Activated CD4-positive, alpha-beta T cell treated with anti-CD3 and anti-CD28 coated beads, Interleukin-10, Interleukin-2, amounts not matched to agents 100 ng/mL and 50 ng/mL, durations not matched to agents 16 hours and 8 hours (primary cell): Measurements from ENCODE around the gene KCNMA1.

Source experiments
- DNase-seq: peaks from one replicate; pipeline ENCODE4 v3.0.0-alpha.2; 2020

Gene KCNMA1

DNA sequence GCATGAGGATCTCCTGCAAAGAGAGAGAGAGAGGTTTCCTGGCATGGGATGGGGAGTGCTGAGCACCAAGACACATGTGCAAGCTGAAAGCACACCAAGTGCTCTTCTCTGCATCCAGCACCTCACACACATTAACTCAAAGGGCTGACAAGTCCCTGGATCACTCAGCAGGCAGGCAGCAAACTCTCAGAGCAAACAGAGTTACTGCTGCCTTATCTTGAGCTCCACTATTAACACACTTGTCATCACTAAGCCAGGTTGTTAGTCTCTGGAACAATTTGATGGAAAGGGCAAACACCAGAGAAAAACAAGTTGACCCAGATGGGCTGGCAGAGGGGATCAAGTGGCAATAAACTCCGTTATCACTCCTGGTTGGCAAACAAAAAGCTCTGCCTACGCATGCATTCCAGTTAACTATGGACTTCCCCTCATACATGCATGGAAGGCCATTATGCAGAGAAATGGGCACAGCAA is 349.9 kb downstream of the KCNMA1 start:
- no peak for DNase-seq

DNA sequence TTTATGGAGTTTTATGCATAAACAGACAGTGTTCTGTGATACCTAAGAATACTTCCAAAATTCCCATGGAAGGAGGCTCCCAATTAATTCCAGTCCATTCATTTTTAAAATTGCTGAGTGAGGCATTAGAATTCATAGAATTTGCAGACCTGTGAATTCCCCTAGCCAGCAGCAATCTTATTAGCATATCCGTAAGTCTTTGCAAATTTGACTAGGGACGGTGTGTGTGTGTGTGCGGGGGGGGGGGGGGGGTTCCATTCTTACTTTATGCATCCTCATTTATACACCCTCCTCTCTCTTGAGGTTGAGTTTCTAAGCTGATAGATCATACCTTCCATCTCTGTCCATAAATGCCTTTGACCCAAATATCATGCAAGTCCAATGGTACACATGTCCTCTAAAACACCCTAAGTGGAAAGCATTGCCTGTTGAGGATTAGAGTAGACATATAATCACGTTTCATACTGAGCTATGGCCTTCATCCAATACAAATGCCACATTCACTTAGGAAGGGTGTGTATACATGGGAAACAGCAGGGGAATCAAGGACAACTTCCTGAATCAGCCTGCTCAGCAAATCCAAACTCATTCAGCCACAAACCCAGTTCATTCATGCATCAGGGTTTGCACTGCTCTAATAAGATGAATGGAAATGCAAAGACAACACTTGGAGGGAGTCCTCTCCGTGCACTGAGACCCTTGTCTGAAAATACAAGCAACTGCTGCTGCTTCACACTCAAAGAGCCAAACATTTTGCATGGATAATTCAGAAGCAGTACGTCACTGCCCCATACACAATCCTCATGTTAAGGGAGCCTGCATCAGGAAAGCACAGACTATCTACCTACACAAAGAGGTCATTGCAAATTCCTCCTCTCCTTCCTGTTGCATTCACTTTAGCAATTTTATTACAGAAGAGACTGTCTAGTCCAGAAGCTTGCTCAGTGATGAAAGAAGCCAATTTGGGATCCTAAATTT is 350.8 kb downstream of the KCNMA1 start:
- DNase-seq = no peak

DNA sequence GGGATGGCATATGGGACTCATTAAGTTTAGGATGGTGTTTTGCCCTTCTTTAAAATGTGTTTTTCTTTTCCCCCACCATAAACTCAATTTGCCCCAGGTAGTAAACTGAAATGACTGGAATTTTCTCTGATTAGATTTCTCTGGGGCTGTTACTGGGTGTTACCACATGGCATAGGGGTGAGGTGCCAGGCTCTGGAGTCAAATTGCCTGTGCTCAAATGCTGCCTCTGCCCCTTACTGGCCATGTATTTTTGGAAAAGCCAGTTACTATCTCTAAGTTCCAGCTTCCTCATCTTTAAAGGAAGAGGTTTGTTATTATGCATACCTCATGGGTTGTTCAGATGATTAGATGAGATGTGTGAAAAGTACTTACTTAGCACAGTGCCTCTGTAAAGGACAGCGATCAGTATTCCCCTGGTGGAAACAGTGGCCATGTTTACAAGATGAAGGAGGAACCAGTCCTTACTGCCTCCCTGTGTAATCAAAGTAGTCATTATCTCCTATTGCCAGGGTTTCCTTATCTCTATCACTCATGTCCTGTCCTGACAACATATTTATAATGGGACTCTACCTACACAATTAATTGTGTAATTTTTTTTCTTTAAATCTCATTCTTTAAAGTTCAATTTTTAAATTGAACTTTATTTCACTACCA is 352.0 kb downstream of the KCNMA1 start:
- DNase-seq = no peak

DNA sequence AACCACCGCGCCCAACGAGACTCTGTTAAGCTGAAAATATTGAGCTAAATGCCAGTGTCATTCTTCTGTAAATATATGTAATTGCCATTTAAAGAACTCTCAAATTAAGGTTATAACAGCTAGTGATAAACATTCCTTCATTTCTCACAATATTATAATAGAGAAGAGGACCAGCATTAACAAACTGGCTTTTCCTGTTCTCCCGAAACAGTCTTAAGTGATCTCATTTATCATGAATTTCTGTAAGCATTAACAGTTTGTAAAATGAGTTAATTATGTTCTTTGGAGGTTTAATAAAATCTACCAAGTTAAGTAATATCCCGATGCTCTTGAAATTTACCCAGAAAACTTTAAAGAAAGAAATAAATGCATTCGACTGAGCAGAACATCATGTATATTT is 352.8 kb downstream of the KCNMA1 start:
- no peak for DNase-seq

DNA sequence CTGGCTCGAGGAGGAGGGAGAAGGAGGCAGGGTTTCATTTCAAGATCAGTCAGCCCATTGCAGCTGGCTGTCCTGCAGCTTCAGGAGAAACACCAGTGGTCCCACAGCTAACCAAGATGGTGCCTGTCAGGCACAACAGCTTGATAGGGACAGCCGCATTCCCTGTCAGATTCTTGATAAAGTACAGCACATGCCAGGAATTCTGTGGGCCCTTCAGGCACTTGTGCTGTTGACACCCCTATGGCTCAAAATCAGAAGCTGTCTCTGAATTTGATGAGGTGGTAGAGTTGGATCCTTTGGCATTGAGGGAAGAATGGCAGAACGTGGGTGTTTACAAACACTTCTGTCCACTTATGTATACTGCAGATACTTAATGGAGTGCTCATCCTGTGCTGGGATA is 354.3 kb downstream of the KCNMA1 start:
- DNase-seq = no peak

DNA sequence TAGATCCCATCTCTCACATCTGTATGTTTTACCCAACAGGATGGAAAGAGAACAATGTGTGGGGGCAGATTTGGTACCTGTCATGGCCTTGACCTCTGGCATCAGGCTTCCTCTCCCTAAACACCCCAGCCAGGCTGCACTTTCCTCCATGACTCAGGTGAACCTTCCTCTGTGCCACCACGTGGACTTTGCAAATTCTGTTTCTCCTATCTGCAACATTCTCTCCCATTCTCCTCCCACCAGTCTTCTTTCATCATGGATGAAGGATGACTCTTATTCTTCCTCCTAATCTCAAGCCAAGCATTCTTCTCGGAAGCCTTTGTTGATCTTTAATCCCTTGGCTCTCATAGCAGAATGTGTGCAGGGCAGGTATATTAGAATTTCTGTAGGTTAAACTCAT is 355.4 kb downstream of the KCNMA1 start:
- DNase-seq = no peak

DNA sequence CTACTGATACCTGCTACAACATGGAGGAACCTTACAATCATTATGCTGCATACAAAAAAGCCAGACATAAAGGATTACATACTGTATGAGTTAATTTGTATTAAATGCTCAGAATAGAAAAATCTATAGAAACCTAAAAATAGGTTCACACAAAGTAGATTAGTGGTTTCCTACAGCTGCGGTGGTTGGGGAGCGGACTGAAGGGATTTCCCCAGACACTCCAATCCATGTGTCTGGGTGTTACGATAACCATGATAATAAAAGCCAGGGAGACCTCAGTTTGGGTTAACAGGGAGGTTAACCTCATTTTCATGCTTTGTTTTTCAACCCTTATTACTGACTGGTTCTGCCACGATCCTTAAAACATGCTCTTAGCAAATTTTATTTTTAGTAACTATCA is 355.9 kb downstream of the KCNMA1 start:
- no peak for DNase-seq

DNA sequence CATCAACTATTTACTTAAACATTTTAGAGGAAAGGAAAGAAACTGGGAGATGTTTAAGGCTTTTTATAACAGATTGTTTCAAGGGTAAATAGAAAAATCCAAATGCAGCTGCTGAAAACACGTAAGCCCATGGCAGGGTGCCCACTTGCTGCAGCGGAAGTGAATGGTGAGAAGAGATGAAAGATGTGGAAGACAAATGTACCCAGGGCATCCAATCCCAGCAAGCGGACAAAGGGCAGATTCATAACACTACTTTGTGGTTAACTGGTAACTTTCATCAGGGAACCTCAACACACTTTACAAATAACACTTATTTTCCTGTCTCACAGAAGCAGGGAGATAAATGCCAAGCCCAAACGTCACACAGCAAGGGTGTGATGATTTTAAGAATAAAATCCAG is 358.4 kb downstream of the KCNMA1 start:
- DNase-seq = peak; percentile 21

DNA sequence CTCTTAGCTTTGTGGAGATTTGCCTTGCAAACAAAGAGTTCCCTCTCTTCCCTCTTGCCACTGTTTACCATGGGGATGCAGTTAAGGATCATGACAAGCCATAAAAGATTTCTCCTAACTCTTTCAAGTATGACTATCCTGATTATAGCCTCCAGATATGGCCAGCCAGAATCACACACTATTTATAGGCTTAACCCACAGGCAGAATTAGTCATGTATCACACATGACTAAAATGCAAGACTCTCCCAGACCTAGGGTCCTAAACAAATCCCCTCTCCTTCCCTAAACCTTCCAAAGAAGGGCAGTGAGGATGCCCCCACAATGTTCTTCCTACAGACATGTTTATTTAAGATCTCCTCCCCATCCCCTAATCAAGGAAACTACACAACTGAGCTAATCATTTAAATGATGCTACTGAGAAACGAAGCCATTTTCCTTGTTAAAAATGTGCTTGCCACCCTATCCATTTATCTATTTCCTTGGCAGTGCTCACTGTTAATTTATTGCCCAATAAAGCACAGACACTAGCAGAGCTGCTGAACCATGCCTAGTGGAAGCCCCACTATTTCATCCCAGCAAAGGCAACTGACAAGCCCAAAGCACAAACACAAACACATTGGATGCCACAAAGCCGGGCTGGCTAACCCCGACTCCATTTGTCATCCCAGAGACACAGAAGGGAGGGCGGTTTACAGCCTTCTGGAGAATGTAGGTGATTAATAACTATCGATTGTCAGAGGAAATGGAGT is 363.4 kb downstream of the KCNMA1 start:
- DNase-seq = no peak

DNA sequence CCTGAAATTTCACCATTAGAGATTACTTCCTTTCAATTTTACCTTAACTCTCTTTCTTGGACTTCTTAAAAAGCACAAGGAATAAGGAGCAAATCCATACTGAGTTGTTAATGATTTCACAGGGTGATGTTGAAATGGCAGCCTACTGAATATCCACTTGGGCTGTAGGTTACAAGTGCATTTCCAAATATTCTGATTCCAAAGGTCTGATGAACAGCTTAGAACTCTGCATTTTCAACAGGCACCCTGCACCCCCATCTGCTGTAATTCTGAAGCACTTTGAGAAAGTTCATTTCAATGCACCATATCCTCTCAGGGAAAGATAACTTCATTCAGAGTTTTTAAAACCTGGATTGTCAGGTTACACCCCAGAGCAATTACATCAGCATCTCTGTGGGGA is 368.4 kb downstream of the KCNMA1 start:
- DNase-seq = no peak

DNA sequence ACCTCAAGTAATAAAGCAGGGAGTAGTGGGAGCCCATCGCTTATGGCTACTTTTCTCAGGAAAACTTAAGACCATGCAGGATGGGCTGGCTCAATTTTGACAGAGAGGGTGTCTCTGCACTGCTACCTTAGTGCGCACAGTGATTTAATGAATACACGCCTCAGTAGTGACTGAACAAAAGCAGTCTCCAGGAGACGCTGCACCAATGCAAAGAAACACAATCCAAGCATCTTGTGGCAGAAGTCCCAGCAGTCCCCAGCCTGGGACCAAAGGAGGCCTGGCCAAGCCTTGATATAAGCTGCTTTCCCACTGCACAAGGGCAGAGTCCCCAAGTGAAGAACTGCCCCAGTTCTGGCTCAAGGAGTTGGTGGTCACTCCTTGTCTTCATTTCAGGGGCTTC is 368.9 kb downstream of the KCNMA1 start:
- no peak for DNase-seq

DNA sequence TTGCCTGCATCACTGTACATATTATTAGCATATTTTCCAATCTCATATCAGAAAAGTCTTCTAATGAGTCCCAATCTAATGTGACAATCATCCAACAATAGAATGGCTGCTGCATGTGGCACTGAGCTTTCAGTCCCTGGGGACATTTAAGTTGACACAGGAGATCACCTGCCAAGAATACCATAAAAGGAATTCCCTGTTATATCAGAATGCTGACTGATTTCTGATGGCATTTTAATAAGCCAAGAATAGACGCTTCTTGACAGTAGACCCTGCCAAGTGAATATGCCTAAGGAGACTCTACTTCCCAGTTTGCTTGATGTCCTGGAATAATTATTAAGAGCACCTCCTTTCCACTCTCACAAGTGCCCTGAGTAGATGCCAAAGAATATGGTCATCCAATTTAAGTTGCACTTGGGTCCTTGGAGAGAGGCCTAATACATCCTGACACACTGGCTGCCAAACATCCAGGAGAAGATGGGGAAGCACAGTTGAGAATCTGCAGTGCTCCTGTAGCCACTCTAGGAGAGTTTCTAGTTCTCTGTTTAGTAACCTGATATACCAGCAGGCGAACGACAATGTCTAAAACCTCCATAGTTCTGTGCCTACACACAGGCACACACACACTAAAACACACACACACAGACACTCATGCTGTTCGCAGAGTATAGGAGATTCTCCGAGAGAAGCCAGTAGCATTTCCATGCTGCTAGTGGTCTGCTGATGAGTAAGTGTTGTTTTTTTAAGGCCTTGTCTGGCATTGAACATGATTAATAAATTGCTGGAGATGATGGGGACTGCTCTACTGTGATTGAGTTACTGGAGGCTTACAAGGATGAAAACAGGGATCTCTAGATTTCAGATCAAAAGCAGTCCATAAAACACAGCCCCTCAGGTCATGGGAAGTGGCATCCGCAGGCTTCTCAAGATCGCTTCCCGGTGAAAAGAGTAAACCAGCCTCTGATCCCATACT is 369.6 kb downstream of the KCNMA1 start:
- DNase-seq = no peak

DNA sequence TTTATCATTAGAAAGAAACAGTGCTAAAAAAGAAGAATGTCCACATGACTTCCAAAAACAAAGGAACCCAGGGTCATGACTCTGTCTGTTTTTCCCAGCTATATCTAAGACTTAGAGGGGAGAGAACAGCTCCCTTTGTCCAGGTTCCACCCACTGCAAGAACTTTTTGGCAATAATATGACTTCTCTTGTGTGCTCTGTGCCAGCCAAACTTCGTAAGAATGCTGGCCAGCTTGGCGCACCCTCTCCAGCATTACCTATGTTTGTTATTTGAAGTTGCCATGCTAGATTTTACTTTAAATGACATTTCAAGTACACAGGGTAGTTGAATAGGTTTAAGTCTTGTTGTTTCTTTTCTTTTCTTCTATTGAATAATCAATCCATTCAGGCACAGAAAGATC is 371.4 kb downstream of the KCNMA1 start:
- DNase-seq = no peak

DNA sequence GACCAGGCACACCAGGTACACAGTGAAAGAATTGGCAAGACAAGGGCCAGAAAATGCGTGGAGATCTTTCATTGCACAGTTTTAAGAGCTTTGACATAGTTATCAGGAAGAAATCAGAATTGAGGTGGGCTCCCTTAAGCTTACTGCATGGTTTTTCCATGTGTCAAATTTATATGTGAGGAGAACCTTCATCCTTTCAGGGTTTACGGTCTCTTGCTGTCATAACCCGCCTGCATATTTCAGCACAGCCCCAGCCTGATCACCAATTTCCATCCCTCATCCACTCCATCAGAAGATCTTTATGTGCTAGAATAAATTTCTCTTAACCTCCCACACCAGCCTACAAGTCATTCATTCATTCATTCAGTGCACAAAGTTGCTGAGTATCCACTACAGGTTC is 373.1 kb downstream of the KCNMA1 start:
- no peak for DNase-seq

DNA sequence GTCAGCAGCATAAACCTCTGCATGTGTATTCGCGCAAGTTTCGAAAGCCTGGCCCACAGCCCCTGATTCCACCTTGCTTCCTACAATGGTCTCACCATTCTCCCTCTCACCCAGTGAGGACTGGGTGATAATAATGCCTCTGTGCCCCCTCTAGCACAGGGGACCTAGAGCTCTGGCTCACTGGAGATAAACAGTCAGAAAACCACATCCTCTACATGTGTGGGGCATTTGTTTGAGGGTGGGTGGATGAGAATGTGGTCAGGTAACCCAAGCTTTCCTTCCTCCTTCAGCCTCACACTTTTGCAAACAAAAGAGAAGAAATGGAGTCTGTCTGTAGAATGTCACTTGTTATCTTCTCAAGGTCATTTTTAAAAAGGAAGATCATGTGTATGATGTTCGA is 373.5 kb downstream of the KCNMA1 start:
- peak; percentile 9 for DNase-seq

DNA sequence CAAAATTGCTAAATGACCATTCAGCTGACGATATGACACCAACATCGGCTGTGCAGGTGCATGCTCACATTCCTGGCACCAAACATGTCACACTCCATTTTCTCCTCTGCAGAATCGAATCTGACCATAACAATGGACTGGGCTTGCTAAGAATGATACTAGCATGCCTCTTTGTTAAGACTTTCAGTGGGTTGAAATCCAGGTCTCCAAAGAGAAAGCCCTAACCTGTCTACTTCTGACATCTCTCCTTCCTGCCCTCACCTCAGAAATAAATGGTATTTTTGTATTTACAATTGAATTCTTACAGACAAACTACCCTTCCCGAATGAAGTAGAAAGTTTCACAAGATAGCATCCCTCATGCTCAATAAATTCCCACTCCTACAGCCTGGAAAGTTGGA is 373.9 kb downstream of the KCNMA1 start:
- DNase-seq = no peak

DNA sequence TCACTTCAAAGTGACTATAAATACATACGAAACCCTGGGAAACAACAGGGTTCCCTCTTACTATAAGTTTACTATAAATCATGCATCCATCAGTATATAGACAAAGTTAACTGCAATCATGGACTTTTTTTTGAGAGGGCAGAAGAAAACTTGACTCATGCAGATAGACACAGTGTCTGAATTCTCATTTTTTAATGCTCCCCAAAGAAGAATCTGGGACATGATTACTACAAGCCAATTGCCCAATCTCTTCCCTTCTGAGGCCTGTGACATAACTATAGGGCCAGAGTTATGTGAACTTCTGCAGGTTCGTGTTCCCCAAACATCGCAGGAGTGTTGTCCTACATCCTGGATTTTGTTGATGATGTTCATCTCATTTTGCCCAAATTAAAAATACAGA is 376.5 kb downstream of the KCNMA1 start:
- DNase-seq = no peak

DNA sequence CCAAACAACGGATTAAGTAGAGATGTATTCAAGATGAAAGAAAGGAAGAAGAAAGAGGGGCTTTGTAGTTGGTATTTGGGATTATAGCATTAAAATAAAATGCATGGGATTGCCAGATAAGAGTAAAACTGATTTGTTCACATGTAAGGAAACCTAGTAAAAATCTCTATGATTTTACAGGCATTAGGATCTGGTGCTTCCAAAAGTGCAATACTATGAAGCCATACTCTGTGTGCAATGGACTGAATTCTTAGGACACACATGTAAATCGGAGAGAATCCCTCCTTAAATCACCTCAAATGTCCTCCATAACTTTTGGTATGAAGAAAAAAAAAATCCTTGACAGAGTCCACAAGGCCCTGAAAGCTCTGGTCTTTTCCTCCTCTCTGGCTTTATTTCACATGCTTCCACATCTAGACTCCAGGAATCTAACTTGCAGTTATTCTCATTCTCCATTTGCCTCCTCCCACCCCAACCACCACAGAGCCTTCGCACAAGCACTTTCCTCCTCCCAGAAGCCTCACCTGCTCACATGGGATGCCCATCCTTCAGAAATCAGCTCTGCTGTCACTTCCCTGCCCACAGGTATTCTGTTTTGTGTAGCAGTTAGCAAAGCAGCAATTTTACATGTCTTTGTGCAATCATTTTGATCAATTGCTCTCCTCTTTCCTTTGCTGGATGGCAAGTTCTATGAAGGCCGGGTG is 378.3 kb downstream of the KCNMA1 start:
- no peak for DNase-seq

DNA sequence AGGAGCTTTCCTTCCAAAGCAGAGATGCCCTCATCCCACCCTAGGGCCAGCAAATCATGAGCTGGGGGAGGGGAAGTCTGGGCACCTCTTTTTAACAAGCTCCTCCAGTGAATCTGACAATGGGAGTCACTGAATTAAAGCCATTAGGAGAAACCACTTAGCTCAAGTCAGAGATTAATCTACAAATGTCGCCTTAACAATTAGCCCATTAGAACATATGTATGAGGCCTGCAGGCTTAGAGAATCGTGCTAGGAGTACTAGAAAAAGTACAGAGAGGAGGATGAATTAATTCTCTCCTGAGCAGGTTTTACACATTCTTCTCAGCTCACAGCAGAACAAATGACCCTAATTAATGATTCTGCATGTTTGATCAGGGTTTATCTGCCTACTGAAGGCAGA is 381.3 kb downstream of the KCNMA1 start:
- no peak for DNase-seq

DNA sequence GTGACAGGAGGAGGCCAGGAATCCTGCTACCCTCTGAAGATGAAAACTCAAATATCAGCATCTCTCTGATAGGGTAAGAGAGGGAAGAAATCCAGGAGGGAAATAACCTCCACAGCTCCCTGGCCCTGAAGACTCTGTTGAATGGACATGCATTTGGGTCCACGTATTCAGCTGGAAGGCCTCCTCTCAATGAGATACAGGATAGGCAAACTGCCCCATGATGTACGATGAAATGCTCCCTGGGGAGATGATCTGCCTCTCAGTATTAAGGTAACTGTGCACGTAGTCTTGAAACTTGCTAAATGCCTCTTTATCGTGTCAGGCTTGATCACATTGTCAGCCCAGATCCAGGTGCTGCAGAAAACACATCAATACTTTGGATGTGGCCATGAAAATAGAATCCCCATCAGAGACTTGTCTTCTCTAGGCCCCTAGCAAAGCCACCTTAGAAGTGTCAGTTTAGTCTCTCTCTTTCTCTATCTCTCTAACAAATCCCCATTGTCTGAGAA is 384.0 kb downstream of the KCNMA1 start:
- no peak for DNase-seq

DNA sequence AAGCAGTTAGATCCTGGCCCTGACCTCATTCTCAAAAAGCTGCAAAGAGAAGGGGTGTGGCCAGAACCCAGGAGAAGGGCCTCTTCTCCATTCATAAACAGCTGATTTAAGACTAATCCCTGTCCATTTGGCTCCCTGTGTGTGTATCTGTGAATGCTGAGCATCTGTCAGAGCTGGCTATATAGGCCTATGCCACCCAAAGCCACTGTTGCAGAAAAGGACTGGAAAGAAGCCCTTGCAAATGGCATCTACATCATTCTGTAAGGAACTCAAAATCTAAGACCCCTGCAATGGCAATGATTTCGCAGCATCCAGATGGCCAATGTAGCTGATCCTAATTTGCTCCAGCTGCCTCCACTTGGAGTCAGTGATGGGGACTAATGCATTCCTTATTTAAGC is 384.5 kb downstream of the KCNMA1 start:
- no peak for DNase-seq
